Activated naive CD4-positive, alpha-beta T cell treated with anti-CD3 and anti-CD28 coated beads, Interleukin-2, amount 50 U/mL, for 24 hours (primary cell): ENCODE results near the gene FGFBP1.
A peak's percentile ranks its signal among the peaks of the same experiment; 100 is the strongest.

Source experiments
- H3K27ac Mint-ChIP-seq: one replicate; pipeline ENCODE4 v1.8.0; 2021; ENCODE audit warnings: mild to moderate bottlenecking, mixed read lengths
- H3K27me3 Mint-ChIP-seq: one replicate; pipeline ENCODE4 v1.8.0; 2021; ENCODE audit warnings: mixed read lengths
- H3K36me3 Mint-ChIP-seq: one replicate; pipeline ENCODE4 v1.8.0; 2021; ENCODE audit warnings: mixed read lengths
- H3K4me1 Mint-ChIP-seq: one replicate; pipeline ENCODE4 v1.8.0; 2021; ENCODE audit warnings: mixed read lengths
- H3K4me3 Mint-ChIP-seq: one replicate; pipeline ENCODE4 v1.8.0; 2021; ENCODE audit warnings: mild to moderate bottlenecking, mixed read lengths
- H3K9me3 Mint-ChIP-seq: one replicate; pipeline ENCODE4 v1.8.0; 2021; ENCODE audit warnings: mixed read lengths

The FGFBP1 gene

GRCh38 chr4:15938640-15939039 is at the start of gene FGFBP1:
Gene FGFBP1, minus strand, starts transcription at chr4:15938740. Its CDS starts 2,108 bp downstream, at chr4:15936632.
- no peaks in the 10 kb centered on the region for H3K36me3 Mint-ChIP-seq
- no peak within 1 kb of the TSS for H3K27ac Mint-ChIP-seq
- no peaks in the 10 kb centered on the region for H3K4me1 Mint-ChIP-seq

GRCh38 chr4:15988222-15988621 is 49.7 kb upstream of the FGFBP1 start:
- Mint-ChIP-seq H3K36me3 (no peaks in the 10 kb centered on the region), H3K27ac (no peak overlapping the region), H3K9me3 (no peaks in the 10 kb centered on the region), H3K4me1 (no peaks in the 10 kb centered on the region), H3K27me3 (peaks cover 11% of the 10 kb centered on the region), H3K4me3 (no peak overlapping the region)

More at GRCh38 chr4:15938640-15939039, at the start of gene FGFBP1:
- Mint-ChIP-seq H3K27me3 (no peaks in the 10 kb centered on the region), H3K4me3 (no peak within 1 kb of the TSS), H3K9me3 (no peaks in the 10 kb centered on the region)

GRCh38 chr4:15986907-15987306 is 48.4 kb upstream of the FGFBP1 start:
- Mint-ChIP-seq H3K27ac (no peak overlapping the region), H3K4me3 (no peak overlapping the region), H3K9me3 (no peaks in the 10 kb centered on the region), H3K27me3 (peaks cover 11% of the 10 kb centered on the region), H3K36me3 (no peaks in the 10 kb centered on the region), H3K4me1 (no peaks in the 10 kb centered on the region)

- Mint-ChIP-seq H3K36me3 (no peaks in the 10 kb centered on the region), H3K4me3 (no peak overlapping the region), H3K4me1 (no peaks in the 10 kb centered on the region), H3K27ac (no peak overlapping the region), H3K27me3 (peaks cover 4% of the 10 kb centered on the region), H3K9me3 (no peaks in the 10 kb centered on the region)
These were observed 45.1 kb upstream of the FGFBP1 start for GRCh38 chr4:15983610-15984009.

GRCh38 chr4:15982842-15983524 is 44.4 kb upstream of the FGFBP1 start:
- Mint-ChIP-seq H3K27ac (no peak overlapping the region), H3K4me3 (no peak overlapping the region), H3K27me3 (peaks cover 4% of the 10 kb centered on the region), H3K9me3 (no peaks in the 10 kb centered on the region), H3K4me1 (no peaks in the 10 kb centered on the region), H3K36me3 (no peaks in the 10 kb centered on the region)

GRCh38 chr4:15976456-15977447 is 38.2 kb upstream of the FGFBP1 start:
- no peaks in the 10 kb centered on the region for H3K4me1 Mint-ChIP-seq
- H3K9me3 Mint-ChIP-seq, result no peaks in the 10 kb centered on the region
- peaks cover 2% of the 10 kb centered on the region for H3K27me3 Mint-ChIP-seq
- H3K4me3 Mint-ChIP-seq, result no peak overlapping the region
- no peak overlapping the region for H3K27ac Mint-ChIP-seq
- no peaks in the 10 kb centered on the region for H3K36me3 Mint-ChIP-seq

- Mint-ChIP-seq H3K4me3 (no peak overlapping the region), H3K36me3 (peaks cover 1% of the 10 kb centered on the region), H3K4me1 (no peaks in the 10 kb centered on the region), H3K27me3 (peaks cover 2% of the 10 kb centered on the region), H3K27ac (no peak overlapping the region), H3K9me3 (no peaks in the 10 kb centered on the region)
These were observed 32.7 kb upstream of the FGFBP1 start for GRCh38 chr4:15971068-15971801.

- no peak overlapping the region for H3K4me3 Mint-ChIP-seq
- H3K27me3 Mint-ChIP-seq, result peaks cover 2% of the 10 kb centered on the region
- peak overlapping the region; percentile 0 for H3K27ac Mint-ChIP-seq
- H3K4me1 Mint-ChIP-seq, result no peaks in the 10 kb centered on the region
- H3K36me3 Mint-ChIP-seq, result peaks cover 1% of the 10 kb centered on the region
- H3K9me3 Mint-ChIP-seq, result no peaks in the 10 kb centered on the region
These were observed 30.2 kb upstream of the FGFBP1 start for GRCh38 chr4:15968551-15969300.

- Mint-ChIP-seq H3K4me3 (no peak overlapping the region), H3K36me3 (peaks cover 1% of the 10 kb centered on the region), H3K9me3 (no peaks in the 10 kb centered on the region), H3K27ac (no peak overlapping the region), H3K27me3 (peaks cover 2% of the 10 kb centered on the region), H3K4me1 (peaks cover 14% of the 10 kb centered on the region)
These were observed 26.8 kb upstream of the FGFBP1 start for GRCh38 chr4:15965325-15965724.

- no peak overlapping the region for H3K4me3 Mint-ChIP-seq
- no peak overlapping the region for H3K27ac Mint-ChIP-seq
- no peaks in the 10 kb centered on the region for H3K9me3 Mint-ChIP-seq
- H3K27me3 Mint-ChIP-seq, result peaks cover 2% of the 10 kb centered on the region
- peaks cover 1% of the 10 kb centered on the region for H3K36me3 Mint-ChIP-seq
- peaks cover 14% of the 10 kb centered on the region for H3K4me1 Mint-ChIP-seq
These were observed 25.6 kb upstream of the FGFBP1 start for GRCh38 chr4:15964159-15964558.

GRCh38 chr4:15963576-15963975 is 25.0 kb upstream of the FGFBP1 start:
- no peaks in the 10 kb centered on the region for H3K9me3 Mint-ChIP-seq
- no peak overlapping the region for H3K27ac Mint-ChIP-seq
- H3K27me3 Mint-ChIP-seq, result peaks cover 2% of the 10 kb centered on the region
- peaks cover 14% of the 10 kb centered on the region for H3K4me1 Mint-ChIP-seq
- H3K4me3 Mint-ChIP-seq, result peak overlapping the region; percentile 68
- H3K36me3 Mint-ChIP-seq, result peaks cover 1% of the 10 kb centered on the region

GRCh38 chr4:15963001-15963451 is 24.5 kb upstream of the FGFBP1 start, which contains the start of gene FGFBP2:
Gene FGFBP2, minus strand, starts transcription at chr4:15963175. Its CDS starts 46 bp downstream, at chr4:15963129.
- Mint-ChIP-seq H3K4me3 (peak within 1 kb of the TSS; percentile 76), H3K4me1 (peaks cover 14% of the 10 kb centered on the region), H3K36me3 (peaks cover 1% of the 10 kb centered on the region), H3K9me3 (no peaks in the 10 kb centered on the region), H3K27ac (no peak within 1 kb of the TSS), H3K27me3 (peaks cover 2% of the 10 kb centered on the region)

- no peak overlapping the region for H3K27ac Mint-ChIP-seq
- H3K4me3 Mint-ChIP-seq, result peak overlapping the region; percentile 76
- peaks cover 2% of the 10 kb centered on the region for H3K27me3 Mint-ChIP-seq
- H3K36me3 Mint-ChIP-seq, result peaks cover under 1% of the 10 kb centered on the region
- H3K4me1 Mint-ChIP-seq, result peaks cover 14% of the 10 kb centered on the region
- no peaks in the 10 kb centered on the region for H3K9me3 Mint-ChIP-seq
These were observed 23.4 kb upstream of the FGFBP1 start for GRCh38 chr4:15961781-15962510.

- Mint-ChIP-seq H3K27me3 (no peaks in the 10 kb centered on the region), H3K4me3 (no peak overlapping the region), H3K9me3 (no peaks in the 10 kb centered on the region), H3K27ac (no peak overlapping the region), H3K36me3 (no peaks in the 10 kb centered on the region), H3K4me1 (peaks cover 13% of the 10 kb centered on the region)
These were observed 20.0 kb upstream of the FGFBP1 start for GRCh38 chr4:15958562-15958961.
